ENCODE results near the gene CFAP299. TPM values are rescaled to one million over a fixed set of nuclear protein-coding genes. Genes with fewer than 3 reads are reported as not detected.

The CFAP299 gene
- total and polyA plus RNA-seq, 2 donors from 2014 or later: 1.1 TPM; not detected in 1

DNA sequence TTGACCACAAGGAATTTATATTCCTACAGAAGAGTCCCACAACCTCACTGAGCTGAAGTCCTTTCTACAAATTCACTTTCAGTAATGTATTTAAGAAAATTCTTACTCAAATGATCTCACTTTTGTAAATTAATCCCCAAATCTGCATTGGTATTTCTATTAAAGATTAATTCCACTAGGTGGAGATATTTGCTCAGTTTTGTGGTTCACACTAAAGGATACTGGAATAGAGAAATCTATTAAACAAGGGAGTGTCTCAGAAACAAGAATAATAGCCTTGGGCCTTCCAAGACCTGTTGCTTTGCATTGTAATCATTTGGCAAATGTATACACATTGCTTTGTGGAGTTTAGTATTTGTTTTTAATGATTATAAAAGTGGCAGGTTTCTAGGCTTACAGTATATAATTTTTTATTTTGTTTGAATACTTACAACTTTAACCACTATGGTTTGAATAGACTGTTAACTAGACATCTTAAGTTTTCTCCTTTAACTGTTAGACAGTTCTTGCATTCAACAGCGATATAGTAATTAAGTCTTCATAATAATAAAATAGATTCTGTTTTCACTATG is 25.9 kb downstream of the CFAP299 start:
- Histone ChIP-seq H3K4me3 (ENCODE audit: low read length in 3 of 3) (no peak overlapping the region), H3K27me3 (ENCODE audit: control insufficient read depth, insufficient read depth, low read length) (peaks cover 2% of the 10 kb centered on the region), H3K9me3 (ENCODE audit: control insufficient read depth in 2 of 3, insufficient read depth in 1 of 3, low read length in 3 of 3) (no peaks in the 10 kb centered on the region), H3K36me3 (ENCODE audit: control insufficient read depth in 2 of 3, insufficient read depth in 3 of 3, low read length in 3 of 3) (no peaks in the 10 kb centered on the region), H3K9ac (ENCODE audit: low read length in 3 of 3) (no peak overlapping the region), H3K4me1 (ENCODE audit: control insufficient read depth in 2 of 3, insufficient read depth in 2 of 3, low read depth in 1 of 3, low read length in 3 of 3) (no peaks in the 10 kb centered on the region), H3K27ac (ENCODE audit: low read depth in 2 of 2, low read length in 2 of 2) (no peak overlapping the region)
- FAIRE-seq: peak; percentile 25
- intact Hi-C loops (cut with DNase I): loop anchor here (5.0 kb wide), 1 partner anchor 626 kb away; no protein-coding TSS in a partner anchor
- peak in 2 of 5 donors; percentile 46 to 58 for DNase-seq
- TF ChIP-seq, protein P1, sequence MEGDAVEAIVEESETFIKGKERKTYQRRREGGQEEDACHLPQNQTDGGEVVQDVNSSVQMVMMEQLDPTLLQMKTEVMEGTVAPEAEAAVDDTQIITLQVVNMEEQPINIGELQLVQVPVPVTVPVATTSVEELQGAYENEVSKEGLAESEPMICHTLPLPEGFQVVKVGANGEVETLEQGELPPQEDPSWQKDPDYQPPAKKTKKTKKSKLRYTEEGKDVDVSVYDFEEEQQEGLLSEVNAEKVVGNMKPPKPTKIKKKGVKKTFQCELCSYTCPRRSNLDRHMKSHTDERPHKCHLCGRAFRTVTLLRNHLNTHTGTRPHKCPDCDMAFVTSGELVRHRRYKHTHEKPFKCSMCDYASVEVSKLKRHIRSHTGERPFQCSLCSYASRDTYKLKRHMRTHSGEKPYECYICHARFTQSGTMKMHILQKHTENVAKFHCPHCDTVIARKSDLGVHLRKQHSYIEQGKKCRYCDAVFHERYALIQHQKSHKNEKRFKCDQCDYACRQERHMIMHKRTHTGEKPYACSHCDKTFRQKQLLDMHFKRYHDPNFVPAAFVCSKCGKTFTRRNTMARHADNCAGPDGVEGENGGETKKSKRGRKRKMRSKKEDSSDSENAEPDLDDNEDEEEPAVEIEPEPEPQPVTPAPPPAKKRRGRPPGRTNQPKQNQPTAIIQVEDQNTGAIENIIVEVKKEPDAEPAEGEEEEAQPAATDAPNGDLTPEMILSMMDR (IDR thresholded peaks at IDR 0.05; ENCODE audit: borderline replicate concordance, extremely low read depth, insufficient read depth): peak; percentile 22

DNA sequence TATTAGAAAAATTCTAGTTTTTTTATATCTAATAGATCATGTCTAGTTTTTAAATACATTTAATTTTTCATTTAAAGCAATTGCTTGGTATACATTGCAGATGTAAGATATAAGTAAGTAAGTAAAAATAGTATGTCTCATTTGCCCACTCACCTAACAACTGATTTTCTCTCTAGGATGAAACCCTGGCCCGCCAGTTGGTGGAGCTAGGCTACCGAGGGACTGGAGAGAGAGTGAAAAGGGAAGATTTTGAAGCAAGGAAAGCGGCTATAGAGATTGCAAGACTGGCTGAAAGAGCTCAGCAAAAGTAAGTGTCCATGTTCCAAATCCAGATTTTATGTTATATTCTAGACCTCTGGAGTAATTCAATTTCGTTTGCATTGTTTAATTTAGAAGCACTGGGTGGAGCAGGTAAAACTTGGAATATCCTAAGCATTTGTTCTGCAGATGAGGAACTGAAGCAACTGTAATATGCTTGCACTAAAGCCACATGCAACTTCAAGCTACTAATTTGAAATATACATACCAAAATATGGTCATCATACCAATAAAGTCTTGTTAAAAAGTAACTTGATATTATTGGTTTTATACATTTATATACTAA is 27.1 kb downstream of the CFAP299 start:
- DNase-seq (peak in 4 of 5 donors; percentile 52 to 72 (median 69)), FAIRE-seq (no peak)
- Histone ChIP-seq H3K9me3 (ENCODE audit: control insufficient read depth in 2 of 3, insufficient read depth in 1 of 3, low read length in 3 of 3) (no peaks in the 10 kb centered on the region), H3K36me3 (ENCODE audit: control insufficient read depth in 2 of 3, insufficient read depth in 3 of 3, low read length in 3 of 3) (no peaks in the 10 kb centered on the region), H3K4me3 (ENCODE audit: low read length in 3 of 3) (no peak overlapping the region), H3K27me3 (ENCODE audit: control insufficient read depth, insufficient read depth, low read length) (peaks cover 2% of the 10 kb centered on the region), H3K27ac (ENCODE audit: low read depth in 2 of 2, low read length in 2 of 2) (no peak overlapping the region), H3K9ac (ENCODE audit: low read length in 3 of 3) (no peak overlapping the region), H3K4me1 (ENCODE audit: control insufficient read depth in 2 of 3, insufficient read depth in 2 of 3, low read depth in 1 of 3, low read length in 3 of 3) (no peaks in the 10 kb centered on the region)
- TF ChIP-seq, protein P1 (IDR thresholded peaks at IDR 0.05; ENCODE audit: borderline replicate concordance, extremely low read depth, insufficient read depth): peak; percentile 40
- intact Hi-C loops (cut with DNase I): loop anchor here (5.0 kb wide), 1 partner anchor 625 kb away; no protein-coding TSS in a partner anchor

DNA sequence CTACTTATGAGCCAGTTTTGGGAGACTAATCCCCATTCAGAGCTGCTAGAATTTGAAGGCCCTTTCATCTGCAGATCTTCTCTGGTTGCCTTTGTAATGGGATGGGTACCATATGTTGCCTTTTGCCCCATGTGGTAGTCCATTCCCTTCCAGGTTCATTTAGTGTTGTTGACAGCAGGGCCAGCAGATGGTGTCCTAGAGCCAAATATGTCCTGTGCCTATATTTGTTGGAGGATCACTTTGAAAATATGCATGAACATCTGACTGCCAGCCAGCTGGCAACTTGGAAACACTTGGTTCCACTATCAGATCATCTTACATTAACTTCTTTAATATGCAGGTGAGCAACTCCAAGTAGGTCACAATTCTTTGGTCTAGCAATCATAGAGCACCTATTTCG is 30.4 kb downstream of the CFAP299 start:
- peak; percentile 21 for FAIRE-seq
- intact Hi-C loops (cut with DNase I): no loop called here

More for the DNA sequence above, 30.4 kb downstream of the CFAP299 start:
- Histone ChIP-seq H3K27me3 (ENCODE audit: control insufficient read depth, insufficient read depth, low read length) (no peaks in the 10 kb centered on the region), H3K36me3 (ENCODE audit: control insufficient read depth in 2 of 3, insufficient read depth in 3 of 3, low read length in 3 of 3) (no peaks in the 10 kb centered on the region), H3K27ac (ENCODE audit: low read depth in 2 of 2, low read length in 2 of 2) (no peak overlapping the region), H3K4me3 (ENCODE audit: low read length in 3 of 3) (no peak overlapping the region), H3K4me1 (ENCODE audit: control insufficient read depth in 2 of 3, insufficient read depth in 2 of 3, low read depth in 1 of 3, low read length in 3 of 3) (no peaks in the 10 kb centered on the region), H3K9me3 (ENCODE audit: control insufficient read depth in 2 of 3, insufficient read depth in 1 of 3, low read length in 3 of 3) (no peaks in the 10 kb centered on the region), H3K9ac (ENCODE audit: low read length in 3 of 3) (no peak overlapping the region)
- TF ChIP-seq, protein P1 (IDR thresholded peaks at IDR 0.05; ENCODE audit: borderline replicate concordance, extremely low read depth, insufficient read depth): peak; percentile 52
- peak in 4 of 5 donors; percentile 62 to 84 (median 76) for DNase-seq

Data from kidney (tissue), 14 donors.